Effector memory CD4-positive, alpha-beta T cell (primary cell): ENCODE results near the gene PRRT1B.
"Not testable (repeated sequence)": the region's sequence is repeated elsewhere in the genome, so short reads cannot be mapped to it uniquely, and the experiment has no call there.

Source experiments
- DNase-seq, 3 donors: peaks; one replicate each; pipeline ENCODE4 v3.0.0-alpha.2; 2020
- H3K27ac ChIP-seq: 2 replicates; pipeline ENCODE4 v1.7.0; 2013; ENCODE audit warnings: mild to moderate bottlenecking, low read length, moderate library complexity; ENCODE audit not compliant: insufficient read depth, poor library complexity, severe bottlenecking
- H3K27me3 ChIP-seq: replicated peaks from 2 replicates; pipeline ENCODE4 v1.7.0; 2013; ENCODE audit warnings: mild to moderate bottlenecking, low read length; ENCODE audit not compliant: insufficient read depth, control insufficient read depth, poor library complexity, severe bottlenecking
- H3K36me3 ChIP-seq: 2 replicates; pipeline ENCODE4 v1.7.0; 2013; ENCODE audit warnings: mild to moderate bottlenecking, low read length, moderate library complexity; ENCODE audit not compliant: control insufficient read depth, insufficient read depth
- H3K4me1 ChIP-seq: 2 replicates; pipeline ENCODE4 v1.7.0; 2013; ENCODE audit warnings: low read length, mild to moderate bottlenecking; ENCODE audit not compliant: control insufficient read depth, insufficient read depth, poor library complexity, severe bottlenecking
- H3K4me3 ChIP-seq: 2 replicates; pipeline ENCODE4 v1.7.0; 2013; ENCODE audit warnings: low read length, low read depth, mild to moderate bottlenecking; ENCODE audit not compliant: insufficient read depth, poor library complexity, severe bottlenecking
- H3K9me3 ChIP-seq: 2 replicates; pipeline ENCODE4 v1.7.0; 2013; ENCODE audit warnings: mild to moderate bottlenecking, low read length, moderate library complexity; ENCODE audit not compliant: control insufficient read depth

The PRRT1B gene

GRCh38 chr9:131511416-131511815 is 33.9 kb upstream of the PRRT1B start:
- DNase-seq: no peak
- Histone ChIP-seq H3K27me3 (no peaks in the 10 kb centered on the region), H3K4me1 (no peaks in the 10 kb centered on the region), H3K27ac (no peak overlapping the region), H3K4me3 (no peak overlapping the region), H3K36me3 (peaks cover 67% of the 10 kb centered on the region), H3K9me3 (no peaks in the 10 kb centered on the region)

GRCh38 chr9:131511880-131512279 is 33.4 kb upstream of the PRRT1B start:
- H3K27me3 ChIP-seq: no peaks in the 10 kb centered on the region
- H3K9me3 ChIP-seq: no peaks in the 10 kb centered on the region
- H3K4me1 ChIP-seq: no peaks in the 10 kb centered on the region
- peaks cover 72% of the 10 kb centered on the region for H3K36me3 ChIP-seq
- no peak overlapping the region for H3K4me3 ChIP-seq
- DNase-seq: no peak
- H3K27ac ChIP-seq: no peak overlapping the region

GRCh38 chr9:131513177-131513576 is 32.1 kb upstream of the PRRT1B start:
- H3K4me1 ChIP-seq: no peaks in the 10 kb centered on the region
- no peaks in the 10 kb centered on the region for H3K27me3 ChIP-seq
- no peak overlapping the region for H3K27ac ChIP-seq
- no peak overlapping the region for H3K4me3 ChIP-seq
- H3K36me3 ChIP-seq: peaks cover 70% of the 10 kb centered on the region
- no peak for DNase-seq
- no peaks in the 10 kb centered on the region for H3K9me3 ChIP-seq

- H3K27me3 ChIP-seq, H3K4me1 ChIP-seq, H3K9me3 ChIP-seq, H3K27ac ChIP-seq, H3K4me3 ChIP-seq, DNase-seq: not testable (repeated sequence)
- peaks cover 80% of the 10 kb centered on the region for H3K36me3 ChIP-seq
Observed at GRCh38 chr9:131515559-131516031, 29.7 kb upstream of the PRRT1B start.

GRCh38 chr9:131516100-131516499 is 29.2 kb upstream of the PRRT1B start:
- H3K36me3 ChIP-seq: peaks cover 77% of the 10 kb centered on the region
- no peak overlapping the region for H3K4me3 ChIP-seq
- no peak for DNase-seq
- H3K27me3 ChIP-seq: no peaks in the 10 kb centered on the region
- no peaks in the 10 kb centered on the region for H3K4me1 ChIP-seq
- no peak overlapping the region for H3K27ac ChIP-seq
- no peaks in the 10 kb centered on the region for H3K9me3 ChIP-seq

GRCh38 chr9:131516930-131517329 is 28.4 kb upstream of the PRRT1B start:
- Histone ChIP-seq H3K27ac (no peak overlapping the region), H3K9me3 (no peaks in the 10 kb centered on the region), H3K27me3 (no peaks in the 10 kb centered on the region), H3K36me3 (peaks cover 78% of the 10 kb centered on the region), H3K4me1 (no peaks in the 10 kb centered on the region), H3K4me3 (no peak overlapping the region)
- no peak for DNase-seq

- H3K4me1 ChIP-seq: no peaks in the 10 kb centered on the region
- H3K27me3 ChIP-seq: no peaks in the 10 kb centered on the region
- H3K27ac ChIP-seq: no peak overlapping the region
- H3K4me3 ChIP-seq: no peak overlapping the region
- no peaks in the 10 kb centered on the region for H3K9me3 ChIP-seq
- peaks cover 77% of the 10 kb centered on the region for H3K36me3 ChIP-seq
- DNase-seq: no peak
Observed at GRCh38 chr9:131517761-131518190, 27.5 kb upstream of the PRRT1B start.

GRCh38 chr9:131518553-131518952 is 26.8 kb upstream of the PRRT1B start:
- Histone ChIP-seq H3K27ac (no peak overlapping the region), H3K4me1 (no peaks in the 10 kb centered on the region), H3K36me3 (peaks cover 77% of the 10 kb centered on the region), H3K27me3 (no peaks in the 10 kb centered on the region), H3K9me3 (no peaks in the 10 kb centered on the region), H3K4me3 (no peak overlapping the region)
- DNase-seq: no peak

GRCh38 chr9:131520503-131520902 is 24.8 kb upstream of the PRRT1B start:
- Histone ChIP-seq H3K4me1 (no peaks in the 10 kb centered on the region), H3K9me3 (no peaks in the 10 kb centered on the region), H3K36me3 (peaks cover 89% of the 10 kb centered on the region), H3K27me3 (no peaks in the 10 kb centered on the region), H3K4me3 (no peak overlapping the region), H3K27ac (no peak overlapping the region)
- DNase-seq: no peak

- H3K4me3 ChIP-seq: no peak overlapping the region
- H3K4me1 ChIP-seq: no peaks in the 10 kb centered on the region
- H3K9me3 ChIP-seq: no peaks in the 10 kb centered on the region
- peaks cover 89% of the 10 kb centered on the region for H3K36me3 ChIP-seq
- no peak overlapping the region for H3K27ac ChIP-seq
- H3K27me3 ChIP-seq: no peaks in the 10 kb centered on the region
- no peak for DNase-seq
Observed at GRCh38 chr9:131521203-131521602, 24.1 kb upstream of the PRRT1B start.

- H3K4me3 ChIP-seq: no peak overlapping the region
- H3K27ac ChIP-seq: no peak overlapping the region
- H3K9me3 ChIP-seq: no peaks in the 10 kb centered on the region
- H3K4me1 ChIP-seq: no peaks in the 10 kb centered on the region
- H3K36me3 ChIP-seq: peaks cover 85% of the 10 kb centered on the region
- H3K27me3 ChIP-seq: no peaks in the 10 kb centered on the region
- DNase-seq: no peak
Observed at GRCh38 chr9:131521822-131522221, 23.5 kb upstream of the PRRT1B start.
